NCI-H460 (cell line): ENCODE data around the gene PITHD1. TPM values are rescaled to one million over a fixed set of nuclear protein-coding genes. Genes with fewer than 3 reads are reported as not detected.
"Not testable (repeated sequence)": the region's sequence is repeated elsewhere in the genome, so short reads cannot be mapped to it uniquely, and the experiment has no call there.

ENCODE experiments used
- DNase-seq: peaks from one replicate; pipeline ENCODE4 v3.0.0-alpha.2; 2016; ENCODE audit warnings: low read depth; ENCODE audit errors: extremely low read depth
- polyA plus RNA-seq: library from polyadenylated mRNA; depleted of rRNA; stranded (reverse); fragments of >200 nt; gene quantifications from 2 replicates; pipeline ENCODE4 v1.2.3, GENCODE V29; 2014; cell fraction: nucleus; rRNA removed
- total RNA-seq: library from RNA; depleted of rRNA; stranded (reverse); fragments of >200 nt; shearing (Covaris generic); gene quantifications from 2 replicates; pipeline ENCODE4 v1.2.3, GENCODE V29; 2014; rRNA removed

Gene PITHD1, protein sequence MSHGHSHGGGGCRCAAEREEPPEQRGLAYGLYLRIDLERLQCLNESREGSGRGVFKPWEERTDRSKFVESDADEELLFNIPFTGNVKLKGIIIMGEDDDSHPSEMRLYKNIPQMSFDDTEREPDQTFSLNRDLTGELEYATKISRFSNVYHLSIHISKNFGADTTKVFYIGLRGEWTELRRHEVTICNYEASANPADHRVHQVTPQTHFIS
- total RNA-seq = 40.1 TPM in 2 replicates
- polyA plus RNA-seq = 82.1 and 92.2 TPM in 2 replicates

DNA sequence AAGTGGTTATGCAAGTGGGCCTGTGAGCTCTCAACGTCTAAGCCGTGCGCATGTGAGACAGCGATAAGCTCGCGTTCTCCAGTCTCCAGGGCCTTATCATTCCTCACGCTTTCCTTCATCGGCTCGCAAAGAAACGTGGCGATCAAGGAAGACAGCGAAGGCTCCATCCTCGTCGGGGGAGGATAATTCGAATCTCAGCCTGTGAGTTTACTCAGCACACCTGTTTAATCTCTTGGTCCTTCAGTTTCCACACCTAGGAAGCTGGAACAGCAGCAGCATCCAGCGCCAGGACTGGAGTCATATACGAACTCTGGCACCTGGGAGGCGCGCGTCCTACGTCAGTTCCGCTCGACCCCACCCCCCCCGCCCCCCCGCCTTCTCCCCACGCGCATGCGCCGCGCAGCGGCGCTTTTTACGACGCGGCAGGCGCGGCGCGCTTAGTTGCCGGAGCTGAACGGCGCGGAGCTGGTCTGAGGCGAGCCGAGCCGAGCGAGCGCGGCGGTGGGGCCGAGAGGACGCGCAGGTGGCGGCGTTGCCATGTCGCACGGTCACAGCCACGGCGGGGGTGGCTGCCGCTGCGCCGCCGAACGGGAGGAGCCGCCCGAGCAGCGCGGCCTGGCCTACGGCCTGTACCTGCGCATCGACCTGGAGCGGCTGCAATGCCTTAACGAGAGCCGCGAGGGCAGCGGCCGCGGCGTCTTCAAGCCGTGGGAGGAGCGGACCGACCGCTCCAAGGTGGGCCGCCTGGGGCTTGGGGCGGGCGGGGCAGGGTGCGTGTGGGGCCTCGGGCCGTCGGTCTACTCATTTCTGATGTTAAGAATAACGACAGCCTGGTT lies at the start of gene PITHD1:
Gene PITHD1 (plus strand): TSS at position 440 of the 836 bp plus-strand sequence. CDS start 98 bp downstream, at position 538.
- DNase-seq = peak; percentile 64

DNA sequence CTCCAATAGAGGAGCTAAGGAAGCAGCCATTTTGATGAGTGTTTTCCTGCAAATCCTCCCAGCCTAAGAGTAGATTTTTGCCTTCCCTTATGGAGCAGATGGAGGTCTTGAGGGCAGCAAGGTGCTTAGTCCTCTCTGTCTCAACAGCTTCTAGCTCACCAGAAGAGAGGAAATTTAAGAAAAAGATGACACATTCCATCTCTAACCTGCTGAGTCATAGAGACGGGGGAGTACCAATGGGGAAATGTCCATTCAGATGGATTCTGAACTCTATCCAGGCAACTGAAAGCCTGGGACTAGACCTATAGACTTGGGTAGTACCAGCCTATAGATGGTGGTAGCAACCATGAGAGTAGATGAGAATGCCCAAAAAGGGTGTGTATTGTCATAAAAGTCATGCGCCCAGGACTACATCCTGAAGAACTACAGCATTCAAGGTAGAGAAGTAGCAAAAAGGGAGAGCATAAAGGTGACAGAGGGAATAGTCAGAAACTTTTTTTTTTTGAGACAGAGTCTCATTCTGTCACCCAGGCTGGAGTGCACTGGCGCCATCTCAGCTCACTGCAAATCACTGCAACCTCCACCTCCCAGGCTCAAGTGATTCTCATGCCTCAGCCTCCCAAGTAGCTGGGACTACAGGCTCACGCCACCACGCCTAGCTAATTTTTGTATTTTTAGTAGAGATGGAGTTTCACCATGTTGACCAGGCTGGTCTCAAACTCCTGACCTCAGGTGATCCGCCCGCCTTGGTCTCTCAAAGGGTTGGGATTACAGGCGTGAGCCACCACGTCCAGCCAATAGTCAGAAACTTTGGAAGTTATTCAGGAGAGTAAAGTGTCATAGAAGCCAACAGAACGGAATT lies 45.6 kb upstream of the PITHD1 start:
- DNase-seq = no peak

DNA sequence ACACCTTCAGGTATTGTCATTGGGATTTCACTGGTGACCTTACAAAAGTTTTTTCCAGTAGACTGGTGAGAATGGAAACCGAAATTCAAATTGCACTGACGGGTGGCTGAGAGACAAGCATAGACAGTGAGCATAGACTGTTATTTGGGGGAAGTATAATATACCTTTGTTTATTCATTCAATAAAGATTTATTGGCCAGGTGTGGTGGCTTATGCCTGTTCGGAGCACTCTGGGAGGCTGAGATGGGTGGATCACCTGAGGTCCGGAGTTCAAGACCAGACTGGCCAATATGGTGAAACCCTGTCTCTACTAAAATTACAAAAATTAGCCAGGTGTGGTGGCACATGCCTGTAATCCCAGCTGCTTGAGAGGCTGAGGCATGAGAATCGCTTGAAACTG lies 44.9 kb upstream of the PITHD1 start:
- DNase-seq = not testable (repeated sequence)

DNA sequence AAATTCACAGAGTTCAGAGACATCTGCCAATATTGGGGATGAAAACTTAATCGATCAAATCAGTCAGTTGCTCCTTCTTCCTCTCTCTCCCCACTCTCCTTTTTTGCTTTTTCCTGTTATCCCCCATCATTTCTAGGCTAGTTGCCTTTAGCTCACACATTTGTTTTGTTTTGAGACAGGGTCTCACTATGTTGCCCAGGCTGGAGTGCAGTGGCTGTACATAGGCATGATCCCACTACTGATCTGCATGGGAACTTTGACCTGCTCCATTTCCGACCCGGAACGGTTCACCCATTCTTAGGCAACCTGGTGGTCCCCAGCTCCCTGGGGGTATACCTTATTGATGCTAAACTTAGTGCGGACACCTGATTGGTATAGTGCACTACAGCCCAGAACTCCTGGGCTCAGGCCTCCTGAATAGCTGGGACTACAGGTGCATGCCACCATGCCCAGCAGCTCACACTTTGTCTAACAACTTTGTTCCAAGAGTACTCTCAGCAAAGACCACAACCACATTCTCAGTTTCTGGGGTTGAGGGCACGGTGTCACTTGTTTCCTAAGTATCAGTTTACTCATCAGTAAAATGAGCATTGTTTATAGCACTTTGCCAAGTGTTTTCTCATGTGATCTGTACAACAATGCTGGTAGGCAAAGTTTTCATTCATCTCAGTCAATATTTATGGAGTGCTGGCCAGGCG lies 41.6 kb upstream of the PITHD1 start:
- no peak for DNase-seq

DNA sequence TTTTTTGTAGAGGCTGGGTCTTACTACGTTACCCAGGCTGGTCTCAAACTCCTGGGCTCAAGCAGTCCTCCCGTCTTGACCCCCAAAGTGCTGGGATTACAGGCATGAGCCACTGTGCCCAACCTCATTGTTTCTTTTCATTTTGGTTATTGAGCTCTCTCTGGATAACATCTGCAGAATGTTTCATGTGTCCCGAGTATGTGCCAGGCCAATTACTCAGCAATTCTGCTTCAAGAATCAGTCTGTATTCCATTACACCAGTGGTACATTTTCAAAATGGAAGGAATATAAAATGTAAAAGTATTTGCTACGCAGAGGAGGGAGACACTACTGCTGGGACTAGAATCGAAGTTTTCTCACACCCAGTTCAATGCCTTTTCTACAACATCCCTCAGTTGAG lies 36.6 kb upstream of the PITHD1 start:
- DNase-seq = no peak

DNA sequence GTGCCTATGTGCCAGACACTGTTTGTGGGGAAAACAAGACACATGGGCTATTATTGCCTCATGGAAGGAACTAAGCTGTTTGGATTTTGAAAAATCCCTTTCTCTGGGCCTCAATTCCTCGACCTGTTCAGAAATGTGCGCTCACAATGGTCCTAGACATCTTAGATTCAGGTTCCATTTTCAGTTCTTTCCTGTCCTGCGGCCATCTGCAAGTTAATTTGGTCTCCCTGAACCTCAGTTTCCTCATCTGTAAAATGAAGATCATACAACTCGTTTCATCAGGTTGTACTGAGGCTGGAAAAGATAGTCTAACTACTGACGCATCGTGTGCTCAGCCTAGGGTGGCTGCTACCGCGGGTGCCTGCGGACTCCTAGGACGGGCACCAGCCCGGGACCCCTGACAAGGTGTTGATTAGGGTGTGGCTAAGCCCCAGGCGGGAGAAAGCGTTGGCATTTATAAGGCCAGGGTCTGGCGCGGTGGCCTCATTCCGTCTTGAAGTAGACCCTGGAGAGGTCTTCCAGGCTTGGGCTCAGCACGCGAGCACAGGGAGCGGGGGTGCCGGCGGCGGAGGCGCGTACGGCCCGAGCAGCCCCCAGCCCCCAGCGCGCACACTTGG lies 35.4 kb upstream of the PITHD1 start:
- no peak for DNase-seq

DNA sequence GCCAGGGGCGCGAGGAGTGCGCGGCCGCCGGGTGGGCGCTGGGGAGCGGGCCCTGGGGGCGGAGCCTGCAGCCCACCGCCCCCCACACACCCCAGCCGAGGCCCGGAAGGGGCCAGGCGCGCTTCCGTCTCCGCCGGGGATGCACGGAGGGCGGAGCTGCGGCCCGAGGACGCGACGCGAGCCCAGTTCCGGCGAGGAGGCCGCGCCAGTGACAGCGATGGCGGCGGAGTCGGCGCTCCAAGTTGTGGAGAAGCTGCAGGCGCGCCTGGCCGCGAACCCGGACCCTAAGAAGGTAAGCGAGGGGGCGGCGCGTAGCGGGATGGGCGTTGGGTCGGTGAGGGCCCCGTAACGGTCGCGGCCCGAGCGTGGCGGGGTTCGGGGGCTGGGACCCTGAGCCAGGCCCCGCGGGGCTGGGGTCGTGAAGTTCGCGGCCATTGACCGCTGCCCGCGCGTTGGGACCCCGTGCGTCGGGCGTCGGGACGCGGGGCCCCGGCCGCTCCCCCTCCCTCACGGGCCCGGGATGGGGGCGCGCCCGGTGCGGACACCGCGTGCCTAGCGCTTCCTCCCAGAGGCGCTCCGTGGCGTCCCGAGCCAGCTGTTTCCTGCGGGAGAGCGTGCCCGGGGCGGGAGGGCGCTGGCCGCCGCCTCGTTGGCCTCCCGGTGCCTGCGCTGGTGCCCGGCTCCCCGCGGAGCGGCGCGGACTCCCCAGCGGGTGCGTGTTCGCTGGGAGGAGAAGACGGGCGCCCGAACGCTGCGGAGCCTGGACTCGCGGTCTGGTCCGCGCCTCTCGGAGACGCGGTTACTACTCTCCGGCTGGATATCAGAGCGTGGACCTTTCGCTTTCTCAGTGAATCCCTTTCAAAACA lies 34.7 kb upstream of the PITHD1 start, which contains the start of gene ELOA:
Gene ELOA (plus strand): TSS at position 185 of the 866 bp plus-strand sequence. CDS start 33 bp downstream, at position 218.
- peak; percentile 33 for DNase-seq

DNA sequence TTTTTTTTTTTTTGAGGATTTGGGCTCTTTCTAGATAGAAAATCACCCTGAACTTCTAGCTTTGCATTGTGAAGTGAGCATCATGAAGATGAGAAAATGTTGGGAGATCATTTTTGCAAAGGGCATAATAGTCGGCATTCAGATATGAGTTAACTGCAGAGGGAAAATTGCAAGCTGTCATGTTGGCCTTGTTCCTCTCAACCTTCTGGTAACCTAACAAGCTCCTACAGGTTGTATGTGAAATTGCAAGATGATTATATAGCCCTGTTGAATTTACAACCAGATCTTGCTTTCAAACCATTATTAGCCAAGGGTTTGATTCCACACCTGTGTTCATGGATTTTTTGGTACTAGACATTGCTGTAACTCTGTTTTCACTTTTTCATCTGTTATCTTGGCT lies 32.7 kb upstream of the PITHD1 start:
- DNase-seq = peak; percentile 36

DNA sequence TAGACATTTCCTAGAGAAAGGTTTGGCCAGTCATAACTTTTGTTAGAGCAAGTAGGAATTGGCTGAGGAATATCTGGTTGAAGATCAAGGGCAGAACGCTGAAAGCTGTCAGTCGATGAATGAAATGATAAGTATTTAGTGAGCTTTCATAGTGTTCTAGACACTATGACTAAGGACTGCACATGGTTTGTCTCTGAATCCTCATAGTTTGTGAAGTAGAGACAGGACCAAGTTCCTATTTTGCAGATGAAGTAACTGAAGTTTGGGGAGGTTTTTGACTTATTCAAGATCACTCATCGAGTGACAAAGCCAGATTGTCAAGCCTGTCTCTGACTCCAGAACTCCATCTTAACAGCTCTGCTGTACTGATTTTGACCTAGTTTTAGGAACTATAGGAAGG lies 30.2 kb upstream of the PITHD1 start:
- no peak for DNase-seq

DNA sequence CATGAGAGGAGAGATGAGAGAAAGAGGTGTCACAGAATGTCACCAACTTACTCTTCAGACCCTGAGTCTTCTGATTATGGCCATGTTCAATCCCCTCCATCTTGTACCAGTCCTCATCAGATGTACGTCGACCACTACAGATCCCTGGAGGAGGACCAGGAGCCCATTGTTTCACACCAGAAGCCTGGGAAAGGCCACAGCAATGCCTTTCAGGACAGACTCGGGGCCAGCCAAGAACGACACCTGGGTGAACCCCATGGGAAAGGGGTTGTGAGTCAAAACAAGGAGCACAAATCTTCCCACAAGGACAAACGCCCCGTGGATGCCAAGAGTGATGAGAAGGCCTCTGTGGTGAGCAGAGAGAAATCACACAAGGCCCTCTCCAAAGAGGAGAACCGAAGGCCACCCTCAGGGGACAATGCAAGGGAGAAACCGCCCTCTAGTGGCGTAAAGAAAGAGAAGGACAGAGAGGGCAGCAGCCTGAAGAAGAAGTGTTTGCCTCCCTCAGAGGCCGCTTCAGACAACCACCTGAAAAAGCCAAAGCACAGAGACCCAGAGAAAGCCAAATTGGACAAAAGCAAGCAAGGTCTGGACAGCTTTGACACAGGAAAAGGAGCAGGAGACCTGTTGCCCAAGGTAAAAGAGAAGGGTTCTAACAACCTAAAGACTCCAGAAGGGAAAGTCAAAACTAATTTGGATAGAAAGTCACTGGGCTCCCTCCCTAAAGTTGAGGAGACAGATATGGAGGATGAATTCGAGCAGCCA lies 27.0 kb upstream of the PITHD1 start:
- DNase-seq = peak; percentile 50

DNA sequence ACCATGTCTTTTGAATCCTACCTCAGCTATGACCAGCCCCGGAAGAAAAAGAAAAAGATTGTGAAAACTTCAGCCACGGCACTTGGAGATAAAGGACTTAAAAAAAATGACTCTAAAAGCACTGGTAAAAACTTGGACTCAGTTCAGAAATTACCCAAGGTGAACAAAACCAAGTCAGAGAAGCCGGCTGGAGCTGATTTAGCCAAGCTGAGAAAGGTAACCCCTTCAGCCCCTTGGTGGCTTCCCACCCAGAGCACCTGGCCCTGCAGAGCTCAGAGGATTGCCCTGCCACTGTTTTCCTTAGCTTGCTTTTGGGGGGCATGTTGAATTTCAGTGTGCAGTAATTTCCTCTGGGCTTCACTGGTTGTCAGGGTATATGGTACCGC lies 26.4 kb upstream of the PITHD1 start:
- DNase-seq = no peak

DNA sequence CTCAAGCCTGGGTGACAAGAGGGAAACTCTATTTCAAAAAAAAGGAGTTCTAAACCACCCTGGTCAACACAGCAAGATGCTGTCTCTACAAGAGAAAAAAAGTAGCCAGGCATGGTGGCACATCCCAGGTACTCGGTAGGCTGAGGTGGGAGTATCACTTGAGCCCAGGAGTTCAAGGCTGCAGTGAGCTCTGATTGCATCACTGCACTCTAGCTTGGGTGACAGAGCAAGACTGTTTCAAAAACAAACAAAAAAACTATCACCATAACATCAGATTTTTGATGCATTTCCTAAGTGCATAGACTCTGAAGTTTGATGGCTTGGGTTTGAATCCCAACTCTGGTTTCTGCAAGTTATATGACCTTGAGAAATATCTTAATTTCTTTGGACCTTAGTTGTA lies 25.3 kb upstream of the PITHD1 start:
- no peak for DNase-seq

DNA sequence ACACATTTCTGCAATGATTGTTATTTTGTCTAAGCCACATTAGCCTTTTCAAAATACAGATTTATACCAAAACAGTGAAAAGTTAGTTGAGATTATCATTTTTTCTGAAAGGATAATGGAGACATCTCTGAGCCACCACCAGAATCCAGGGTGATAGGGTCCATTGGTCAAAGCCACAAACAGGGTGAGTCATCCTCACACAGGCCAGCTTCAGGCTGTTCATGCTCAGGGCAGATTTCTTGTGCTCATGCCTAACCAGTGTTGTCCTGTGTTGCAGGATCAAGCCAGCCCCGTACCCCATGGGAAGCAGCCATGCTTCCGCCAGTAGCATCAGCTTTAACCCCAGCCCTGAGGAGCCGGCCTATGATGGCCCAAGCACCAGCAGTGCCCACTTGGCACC lies 21.5 kb upstream of the PITHD1 start:
- DNase-seq = no peak

DNA sequence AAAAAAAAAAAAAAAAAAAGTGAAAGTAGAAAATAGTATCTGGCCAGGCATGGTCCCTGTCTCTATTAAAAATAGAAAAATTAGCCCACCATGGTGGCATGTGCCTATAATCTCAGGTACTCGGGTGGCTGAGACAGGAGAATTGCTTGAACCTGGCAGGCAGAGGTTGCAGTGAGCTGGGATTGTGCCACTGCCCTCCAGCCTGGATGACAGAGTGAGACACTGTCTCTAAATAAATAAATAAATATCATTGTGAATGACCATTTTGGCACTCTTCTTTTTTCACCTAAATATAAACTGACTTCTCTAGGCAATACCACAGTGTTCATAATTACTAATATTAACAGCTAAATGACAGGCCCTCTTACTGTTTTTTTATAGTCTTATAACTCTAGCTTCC lies 20.4 kb upstream of the PITHD1 start:
- DNase-seq = no peak

DNA sequence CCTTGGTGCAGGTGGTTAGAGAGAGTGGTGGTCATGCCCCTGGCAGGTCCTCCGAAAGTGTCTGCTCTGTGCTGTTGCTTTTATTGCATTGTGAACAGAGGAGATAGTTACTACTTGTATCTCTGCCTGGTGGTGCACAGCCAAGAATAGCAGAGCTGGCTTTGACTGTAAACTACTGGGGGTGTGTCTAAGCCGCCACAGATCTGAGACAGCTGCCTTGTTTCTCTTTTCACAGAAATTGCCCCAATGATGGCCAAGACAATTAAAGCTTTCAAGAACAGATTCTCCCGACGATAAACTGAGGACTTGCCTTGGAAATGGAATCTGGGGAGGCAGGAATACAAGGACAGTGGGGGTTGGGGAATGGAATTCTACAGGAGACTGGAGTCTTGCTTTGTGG lies 18.9 kb upstream of the PITHD1 start:
- no peak for DNase-seq

DNA sequence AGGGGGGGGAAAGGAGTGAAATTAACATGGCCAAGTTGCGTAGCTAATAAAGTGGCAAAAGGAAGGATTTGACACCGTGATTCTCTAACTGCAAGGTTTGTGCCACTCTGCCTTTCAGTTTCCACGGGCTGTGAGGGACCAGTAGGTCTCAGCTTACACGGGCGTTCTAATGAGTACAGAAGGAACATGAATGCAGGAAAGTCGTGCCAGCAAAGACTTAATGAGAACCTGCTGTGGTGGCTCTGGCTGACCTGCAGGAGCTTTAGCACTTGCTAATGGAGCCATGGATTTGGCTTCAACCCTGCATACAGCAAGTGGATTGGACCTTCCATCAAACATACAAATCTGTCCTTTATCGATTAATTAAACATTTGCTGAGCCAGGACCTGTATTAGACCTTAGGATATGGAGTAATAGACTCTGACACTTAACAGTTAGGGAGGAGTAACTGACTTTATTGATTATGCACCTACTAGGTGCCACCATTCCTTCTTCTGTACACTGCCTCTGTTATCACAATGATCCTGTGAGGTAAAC lies 15.1 kb upstream of the PITHD1 start:
- DNase-seq = no peak

DNA sequence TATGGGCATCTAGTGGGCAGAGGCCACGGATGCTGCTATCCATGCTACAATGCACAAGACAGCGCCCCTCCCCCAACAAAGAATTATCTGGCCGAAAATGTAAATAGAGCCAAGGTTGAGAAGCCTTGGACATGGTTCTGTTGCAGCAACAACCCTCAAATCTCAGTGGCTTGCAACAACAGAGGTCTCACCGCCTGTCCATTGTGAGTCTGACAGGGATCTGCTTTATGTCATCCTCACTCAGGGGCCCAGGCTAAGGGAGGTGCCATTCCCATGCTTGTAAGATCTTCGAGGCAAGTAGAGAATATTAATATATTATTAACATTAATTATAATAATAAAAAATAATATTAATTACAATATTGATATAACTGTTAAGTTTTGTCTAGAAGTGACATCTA lies 9.5 kb upstream of the PITHD1 start:
- DNase-seq = no peak
